GM19324 (cell line): ENCODE measurements around the gene MS4A1.
"Not testable (repeated sequence)": the region's sequence is repeated elsewhere in the genome, so short reads cannot be mapped to it uniquely, and the experiment has no call there.

Experiments
- ATAC-seq: cut with Tn5 transposase; IDR thresholded peaks from one replicate; pipeline ENCODE4 v1.9.1; 2021; ENCODE audit warnings: mild to moderate bottlenecking, moderate library complexity; ENCODE audit not compliant: unreplicated experiment, low FRiP score

The MS4A1 gene

DNA sequence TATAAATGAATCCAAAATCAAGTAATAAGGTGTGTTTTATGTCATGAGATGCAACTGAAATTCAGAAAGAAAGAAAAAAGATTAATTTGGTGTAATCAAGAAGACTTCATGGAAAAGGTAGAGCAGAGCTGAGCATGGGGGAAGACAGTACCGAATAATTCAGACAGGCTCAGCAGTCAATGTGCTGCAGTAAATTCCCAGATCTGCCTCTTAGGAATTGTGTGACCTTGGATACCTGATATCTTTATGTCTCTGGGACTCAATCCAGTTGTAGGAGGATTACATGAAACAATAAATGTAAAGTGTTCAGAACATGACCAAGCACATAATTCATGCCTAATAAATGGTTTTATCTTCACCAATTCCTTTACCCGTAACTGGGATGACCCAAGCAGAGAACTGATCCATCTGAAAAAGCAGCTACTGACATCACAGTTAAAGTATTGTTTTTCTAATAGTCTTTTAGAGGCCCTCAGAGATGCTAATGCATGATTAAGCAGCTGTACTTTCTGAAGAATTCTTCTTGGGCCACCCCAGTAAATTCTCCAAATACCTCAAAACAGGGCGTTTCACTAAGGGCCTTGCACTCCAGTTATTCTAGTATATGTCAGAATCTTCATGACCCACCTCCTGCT lies 44.7 kb downstream of the MS4A1 start:
- no peak for ATAC-seq

DNA sequence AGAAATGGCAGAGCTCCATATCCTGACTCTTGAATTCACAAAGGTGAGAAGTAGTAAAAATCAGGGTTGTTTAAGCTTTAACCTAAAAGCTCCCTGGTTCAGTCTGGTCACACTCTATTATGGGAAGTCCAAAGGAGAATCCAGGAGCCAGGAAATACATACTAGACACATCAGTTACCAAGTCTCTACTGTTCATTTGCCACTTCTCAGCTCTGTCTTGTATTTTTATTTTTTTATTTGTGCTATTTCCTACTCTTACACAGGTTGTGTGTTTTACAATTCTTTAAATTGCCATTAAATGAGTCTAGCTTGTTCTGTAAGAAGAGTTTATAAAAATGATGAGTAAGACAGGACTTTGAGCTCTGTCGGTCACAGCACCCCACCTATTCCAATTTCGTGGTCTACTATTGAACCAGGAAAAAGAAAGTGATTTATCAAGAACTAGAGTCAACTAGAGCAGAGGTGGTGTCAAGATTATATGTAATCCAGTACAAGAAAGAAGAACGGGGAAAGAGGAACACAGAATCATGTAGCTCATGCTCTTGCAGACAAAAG lies 46.7 kb downstream of the MS4A1 start:
- no peak for ATAC-seq

DNA sequence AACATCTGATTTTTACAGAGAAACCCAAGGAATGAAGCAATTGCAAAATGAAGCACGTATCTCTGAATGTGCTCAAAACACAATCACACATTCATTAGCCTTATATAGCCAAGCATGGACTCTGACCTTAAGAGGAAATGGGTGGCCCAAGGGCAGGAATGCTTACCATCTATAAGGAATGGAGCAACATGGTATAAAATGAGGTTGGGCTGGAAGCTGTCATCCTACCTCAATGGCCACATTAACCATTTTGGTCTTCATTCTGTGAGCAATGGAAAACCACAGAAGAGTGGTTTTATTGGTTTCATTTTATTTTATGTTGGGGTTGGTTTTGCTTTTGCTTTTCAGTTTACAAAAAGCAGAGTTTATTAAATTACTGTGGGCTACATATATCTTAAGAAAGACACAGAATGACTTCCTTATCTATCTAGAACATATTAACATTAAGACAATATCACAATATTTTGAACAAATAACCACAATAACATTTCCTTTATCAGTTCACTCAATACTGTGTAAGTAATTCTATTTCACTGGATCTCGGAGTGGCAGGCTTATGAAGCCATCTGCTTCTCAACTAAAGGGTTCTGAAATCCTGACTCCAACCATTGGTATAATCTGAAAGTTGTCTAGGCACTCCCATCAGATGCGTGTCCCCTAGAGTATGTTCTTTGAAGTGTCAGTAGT lies 48.7 kb downstream of the MS4A1 start:
- no peak for ATAC-seq

DNA sequence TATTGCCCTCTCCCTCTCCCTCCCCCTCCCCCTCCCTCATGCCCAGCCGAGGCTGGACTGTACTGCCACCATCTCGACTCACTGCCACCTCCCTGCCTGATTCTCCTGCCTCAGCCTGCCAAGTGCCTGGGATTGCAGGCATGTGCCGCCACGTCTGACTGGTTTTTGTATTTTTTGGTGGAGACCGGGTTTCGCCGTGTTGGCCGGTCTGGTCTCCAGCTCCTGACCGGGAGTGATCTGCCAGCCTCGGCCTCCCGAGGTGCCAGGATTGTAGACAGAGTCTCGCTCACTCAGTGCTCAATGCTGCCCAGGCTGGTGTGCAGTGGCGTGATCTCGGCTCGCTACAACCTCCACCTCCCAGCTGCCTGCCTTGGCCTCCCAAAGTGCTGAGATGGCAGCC lies 54.0 kb downstream of the MS4A1 start:
- ATAC-seq, result not testable (repeated sequence)

DNA sequence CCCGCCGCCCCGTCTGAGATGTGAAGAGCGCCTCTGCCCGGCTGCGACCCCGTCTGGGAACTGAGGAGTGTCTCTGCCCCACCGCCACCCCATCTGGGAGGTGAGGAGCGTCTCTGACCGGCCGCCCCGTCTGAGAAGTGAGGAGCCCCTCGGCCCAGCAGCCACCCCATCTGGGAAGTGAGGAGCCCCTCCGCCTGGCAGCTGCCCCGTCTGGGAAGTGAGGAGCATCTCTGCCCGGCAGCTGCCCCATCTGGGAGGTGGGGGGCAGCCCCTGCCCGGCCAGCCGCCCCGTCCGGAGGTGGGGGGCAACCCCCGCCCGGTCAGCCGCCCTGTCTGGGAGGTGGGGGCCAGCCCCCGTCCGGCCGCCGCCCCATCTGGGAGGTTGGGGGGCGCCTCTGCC lies 54.6 kb downstream of the MS4A1 start:
- ATAC-seq, result not testable (repeated sequence)

DNA sequence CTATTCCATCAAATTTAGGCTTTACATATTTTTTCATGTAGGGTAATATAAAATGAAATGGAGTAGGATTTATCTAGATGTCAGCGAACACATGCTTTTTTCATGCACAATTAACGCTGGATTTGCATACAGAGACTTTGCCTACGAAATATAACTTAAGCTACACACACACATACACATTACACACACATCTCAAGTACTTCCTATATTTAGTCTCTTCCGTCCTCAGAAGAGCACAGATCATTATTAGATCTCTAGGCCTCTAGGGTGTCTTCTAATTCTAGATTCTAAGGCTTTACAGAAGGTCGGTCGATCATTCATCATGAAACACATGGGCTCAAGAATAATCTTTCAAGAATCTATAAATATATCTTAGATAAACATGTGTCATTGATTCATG lies 55.7 kb downstream of the MS4A1 start:
- ATAC-seq, result no peak

DNA sequence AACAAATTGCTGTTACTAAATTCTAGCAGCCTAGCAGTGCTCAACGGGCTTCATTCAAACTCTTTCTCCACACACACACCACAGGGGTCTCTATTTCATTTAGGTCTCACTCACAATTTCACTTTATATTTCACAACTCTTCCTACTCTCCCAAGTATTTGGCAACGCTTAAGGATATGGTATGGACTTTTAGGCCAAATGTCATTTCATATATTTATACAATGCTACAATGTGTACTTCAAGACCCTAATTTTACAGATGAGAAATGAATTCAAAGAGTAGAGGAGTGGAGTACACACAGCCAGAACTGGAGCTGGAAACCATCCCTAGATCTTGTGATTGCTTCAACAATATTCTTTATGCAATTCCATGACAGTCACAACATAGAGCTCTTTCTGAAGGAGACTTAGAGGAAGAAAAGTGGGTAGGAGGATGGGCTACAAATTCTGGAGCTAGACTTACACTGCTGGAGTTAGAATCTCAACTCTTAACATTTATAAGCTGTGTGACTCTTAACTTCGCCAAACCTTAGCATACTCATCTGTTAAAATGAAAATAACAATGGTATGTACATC lies 57.1 kb downstream of the MS4A1 start:
- no peak for ATAC-seq

DNA sequence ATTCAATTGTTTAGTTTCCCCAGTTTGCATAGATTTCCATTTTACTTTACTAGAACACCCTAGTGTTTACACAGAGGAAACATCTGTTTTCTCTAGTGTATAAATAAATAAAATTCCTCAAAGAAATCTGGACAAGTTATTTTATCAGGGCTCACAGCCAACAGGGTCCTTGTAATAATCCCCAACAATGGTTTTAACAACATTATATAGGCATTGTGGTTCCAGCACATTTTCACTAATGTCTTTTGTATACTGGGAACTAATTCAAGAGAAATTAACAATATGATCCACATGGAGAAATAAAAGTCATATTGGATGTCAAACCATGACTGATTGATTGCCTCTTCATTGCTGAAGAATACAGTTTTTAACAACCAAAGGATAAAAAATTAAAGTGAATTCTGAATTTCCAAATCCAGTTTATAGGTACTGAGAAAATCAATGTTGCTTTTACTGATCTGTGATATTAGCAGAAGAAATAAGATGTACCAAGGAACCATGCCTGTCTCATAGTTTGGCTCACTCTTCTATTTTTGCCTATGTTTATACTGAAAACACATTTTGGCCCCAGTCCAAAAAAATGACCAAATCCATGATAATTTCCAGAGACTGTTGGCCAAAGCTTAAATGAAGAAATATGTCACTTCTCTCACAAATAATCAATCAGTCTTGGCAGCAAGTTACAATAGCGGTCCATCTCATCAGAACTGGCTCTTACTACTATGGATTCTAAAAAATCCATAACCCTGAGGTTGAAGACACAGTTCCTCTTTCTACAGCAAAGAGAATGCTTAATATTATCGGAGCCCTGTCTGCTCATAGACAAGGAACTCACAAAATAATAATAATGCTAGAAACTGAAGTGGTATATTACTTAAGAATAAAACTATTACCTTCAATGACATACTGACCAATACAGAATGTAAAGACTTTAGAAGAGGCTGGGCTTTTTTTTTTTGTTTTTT lies 58.1 kb downstream of the MS4A1 start:
- no peak for ATAC-seq

DNA sequence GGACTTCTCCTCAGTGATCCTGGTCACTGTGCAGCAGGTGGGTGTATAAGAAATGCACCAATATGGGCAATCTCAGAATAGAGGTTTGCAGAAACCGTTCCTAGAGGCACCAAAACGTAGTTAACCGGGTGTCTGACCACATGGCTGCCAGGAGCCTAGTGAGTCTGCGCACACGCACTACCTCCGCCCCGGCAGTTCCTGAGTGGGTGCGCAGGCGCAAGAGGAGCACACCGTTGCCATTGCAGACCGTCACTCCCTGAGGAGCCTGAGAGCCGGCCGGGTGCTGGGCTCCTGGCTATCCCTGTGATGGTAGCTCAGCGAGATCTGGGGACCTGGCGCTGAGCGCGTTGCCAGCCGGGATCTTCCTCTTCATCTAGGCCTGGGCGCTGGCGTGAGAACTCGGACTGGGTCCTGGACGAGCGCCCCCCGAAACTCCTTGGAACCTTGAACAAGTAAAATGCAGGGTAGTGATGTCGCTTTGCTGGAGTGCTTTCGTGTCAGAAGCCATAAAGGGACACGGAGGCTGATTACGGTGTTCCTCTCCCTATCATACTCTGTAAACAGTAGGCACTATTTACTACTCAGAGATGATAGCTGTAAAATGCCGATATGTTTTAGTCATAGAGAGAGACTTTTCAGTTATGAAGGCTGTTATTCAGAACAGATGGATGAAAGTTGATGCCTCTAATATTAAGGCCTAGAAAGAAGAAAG lies 59.7 kb downstream of the MS4A1 start, which contains the start of gene MS4A13:
Gene MS4A13 (plus strand): TSS at position 249 of the 712 bp plus-strand sequence. CDS start 2,692 bp downstream, outside the sequence.
- ATAC-seq, result no peak
